GM11168 (cell line): ENCODE data around the gene LCNL1.

Experiments
- in situ Hi-C: fragments of 300-500 bp; cut with MboI; formaldehyde crosslinking; loops from one replicate; pipeline ENCODE4 v1.12.0; 2022; ENCODE audit warnings: low sequenced_read_pairs; ENCODE audit not compliant: unreplicated experiment

LCNL1 gene

DNA sequence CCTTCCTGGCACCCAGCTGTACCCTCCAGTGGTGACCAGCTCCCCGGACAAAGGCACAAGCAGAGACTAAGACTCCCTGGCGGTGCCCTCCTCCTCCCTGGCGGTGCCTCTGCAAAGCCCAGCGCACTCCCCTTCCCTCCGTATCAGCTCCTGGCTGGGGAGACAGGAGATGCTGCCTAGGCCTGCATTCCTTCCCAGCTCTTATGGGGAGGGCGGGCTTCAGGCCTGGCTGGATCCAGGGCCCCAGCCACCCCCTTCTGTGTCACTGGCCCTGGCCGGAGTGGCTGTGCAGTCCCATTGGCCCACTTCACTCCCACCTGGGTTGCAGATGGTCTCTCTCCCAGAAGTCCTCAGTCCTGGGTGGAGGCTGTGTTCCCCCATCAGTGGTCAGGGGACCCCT, 24.3 kb upstream of the LCNL1 start:
- in situ Hi-C loops = no loop called here

DNA sequence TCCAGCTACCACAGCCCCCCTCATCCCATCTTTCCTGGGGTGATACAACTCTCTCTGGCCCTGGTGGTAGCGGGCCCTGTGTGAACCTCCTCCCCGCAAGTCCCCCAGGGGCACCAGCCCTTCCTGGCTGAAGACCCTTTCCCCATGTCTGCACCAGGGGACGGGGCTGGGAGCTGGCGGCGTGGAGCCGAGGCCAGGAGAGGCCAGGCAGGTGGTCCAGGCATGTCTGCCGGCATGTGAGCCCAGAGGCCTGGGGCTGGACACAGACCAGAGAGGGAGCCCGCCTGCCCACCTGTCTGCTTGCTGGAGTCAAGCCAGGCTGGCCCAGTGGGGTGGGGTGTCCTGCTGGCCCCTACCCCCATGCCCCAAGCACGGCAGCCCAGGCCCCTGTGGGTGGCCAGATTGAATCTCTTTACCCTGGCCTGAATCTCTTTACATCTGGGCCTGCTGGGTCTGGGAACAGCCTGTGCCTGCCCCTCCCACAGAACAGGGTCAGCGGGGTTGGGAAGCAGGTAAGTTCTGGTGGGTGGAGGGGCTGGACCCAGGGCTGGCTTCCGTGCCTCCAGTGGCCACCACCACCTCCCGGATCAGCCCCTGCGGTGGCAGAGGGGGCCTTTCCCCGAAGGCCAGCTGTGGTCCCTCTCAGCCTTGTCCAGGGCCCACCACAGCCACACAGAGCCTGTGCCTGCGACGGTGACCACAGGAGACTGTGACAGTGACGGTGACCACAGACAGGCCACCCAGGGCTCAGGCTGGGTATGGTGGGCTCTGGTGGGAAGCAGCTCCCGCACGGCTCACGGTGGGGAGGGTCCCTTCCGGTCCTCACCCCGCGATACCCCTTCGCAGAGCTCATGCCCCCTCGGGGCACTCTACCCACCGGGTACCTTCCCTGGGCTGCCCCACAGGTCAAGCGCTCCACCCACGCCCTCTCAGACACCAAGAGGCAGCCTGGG, 23.6 kb upstream of the LCNL1 start:
- in situ Hi-C loops = no loop called here

GRCh38 chr9:136960212-136960937, 22.4 kb upstream of the LCNL1 start:
- in situ Hi-C loops = no loop called here

DNA sequence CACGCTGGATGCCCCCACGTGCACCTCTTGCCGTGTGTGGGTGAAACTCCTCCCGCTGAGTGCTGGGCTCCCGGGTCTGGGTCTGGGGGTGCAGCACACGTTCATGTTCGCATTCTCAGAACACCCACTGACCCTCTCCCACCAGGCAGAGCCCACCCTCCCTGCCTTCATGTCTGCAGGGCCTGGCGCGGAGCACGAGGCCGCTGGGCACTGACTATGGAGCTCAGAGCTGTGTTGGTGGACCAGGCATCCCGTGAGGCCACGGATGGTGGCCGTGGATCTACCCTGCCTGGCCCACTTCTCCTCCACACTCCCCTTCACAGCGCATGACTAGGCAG, 21.9 kb upstream of the LCNL1 start:
- in situ Hi-C loops = no loop called here

DNA sequence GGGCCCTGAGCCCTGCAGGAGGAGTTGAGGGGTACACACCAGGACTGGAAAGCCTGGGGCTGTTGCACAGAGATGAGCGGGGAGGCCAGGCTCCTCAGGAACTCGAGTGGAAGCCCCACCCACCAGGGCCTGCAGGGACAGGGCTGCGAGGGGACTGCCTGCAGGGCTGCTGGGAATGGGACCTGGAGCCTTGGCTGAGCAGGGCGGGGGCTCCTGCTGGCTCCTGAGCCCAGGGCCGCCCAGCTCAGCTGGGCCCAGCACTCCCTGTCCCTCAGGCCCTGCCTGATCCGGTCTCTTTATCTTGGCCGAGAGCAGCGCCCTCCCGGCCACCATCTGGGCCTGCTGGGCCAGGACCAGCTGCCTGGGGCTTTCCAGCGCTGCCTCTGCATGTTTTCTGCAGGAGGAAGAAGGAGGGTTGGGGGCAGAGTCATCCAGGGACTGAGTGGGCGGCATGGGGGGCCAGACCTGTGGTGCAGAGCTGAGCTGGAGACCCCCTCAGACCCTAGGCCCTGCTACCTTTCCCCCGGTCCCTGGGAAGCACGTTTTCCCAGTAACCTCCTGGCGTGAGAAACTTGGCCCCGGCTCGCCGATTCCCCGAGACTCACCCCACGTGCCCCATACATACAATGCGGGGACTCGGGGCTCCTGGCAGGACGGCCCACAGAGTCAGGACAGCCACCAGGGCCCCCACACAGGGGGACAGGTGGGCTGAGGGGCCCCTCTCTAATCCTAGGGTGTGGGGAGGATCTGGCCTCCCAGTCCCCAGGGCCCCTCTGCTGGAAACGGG, 21.3 kb upstream of the LCNL1 start:
- in situ Hi-C loops = no loop called here

GRCh38 chr9:136962163-136962562, 20.6 kb upstream of the LCNL1 start:
- in situ Hi-C loops = no loop called here

- in situ Hi-C loops = no loop called here
Observed at GRCh38 chr9:136962701-136963248, 20.0 kb upstream of the LCNL1 start.

- in situ Hi-C loops = no loop called here
Observed at GRCh38 chr9:136963341-136963740, 19.5 kb upstream of the LCNL1 start.

GRCh38 chr9:136963751-136964150, 19.0 kb upstream of the LCNL1 start:
- in situ Hi-C loops = no loop called here

DNA sequence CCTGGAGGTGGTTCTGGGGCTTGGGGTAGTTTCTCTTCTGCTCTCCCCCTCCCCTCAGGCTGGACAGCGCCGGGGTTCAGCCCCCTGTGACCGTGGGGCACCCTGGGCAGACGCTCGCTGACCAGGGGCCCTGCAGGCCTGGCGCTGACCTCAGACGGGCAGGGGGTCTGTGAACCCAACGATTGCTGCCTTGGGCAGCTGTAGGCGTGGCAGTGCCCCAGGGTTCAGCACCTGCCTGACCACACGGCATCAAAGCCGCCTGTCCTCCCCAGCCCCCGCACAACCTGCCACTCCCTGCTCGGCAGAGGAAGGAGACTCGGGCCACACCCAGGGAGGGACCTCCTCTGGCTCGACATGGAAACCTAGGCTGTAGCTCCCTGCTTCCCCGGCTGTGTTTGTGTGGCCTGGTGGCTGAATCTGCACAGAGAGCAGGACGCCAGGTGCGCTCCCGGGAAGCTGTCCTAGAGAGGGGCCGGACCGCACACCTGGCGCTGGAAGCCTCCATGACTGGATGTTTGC, 18.6 kb upstream of the LCNL1 start:
- in situ Hi-C loops = no loop called here

- in situ Hi-C loops = no loop called here
Observed at GRCh38 chr9:136964833-136965422, 17.9 kb upstream of the LCNL1 start.

- in situ Hi-C loops = no loop called here
Observed at GRCh38 chr9:136965771-136966484, 16.9 kb upstream of the LCNL1 start.

DNA sequence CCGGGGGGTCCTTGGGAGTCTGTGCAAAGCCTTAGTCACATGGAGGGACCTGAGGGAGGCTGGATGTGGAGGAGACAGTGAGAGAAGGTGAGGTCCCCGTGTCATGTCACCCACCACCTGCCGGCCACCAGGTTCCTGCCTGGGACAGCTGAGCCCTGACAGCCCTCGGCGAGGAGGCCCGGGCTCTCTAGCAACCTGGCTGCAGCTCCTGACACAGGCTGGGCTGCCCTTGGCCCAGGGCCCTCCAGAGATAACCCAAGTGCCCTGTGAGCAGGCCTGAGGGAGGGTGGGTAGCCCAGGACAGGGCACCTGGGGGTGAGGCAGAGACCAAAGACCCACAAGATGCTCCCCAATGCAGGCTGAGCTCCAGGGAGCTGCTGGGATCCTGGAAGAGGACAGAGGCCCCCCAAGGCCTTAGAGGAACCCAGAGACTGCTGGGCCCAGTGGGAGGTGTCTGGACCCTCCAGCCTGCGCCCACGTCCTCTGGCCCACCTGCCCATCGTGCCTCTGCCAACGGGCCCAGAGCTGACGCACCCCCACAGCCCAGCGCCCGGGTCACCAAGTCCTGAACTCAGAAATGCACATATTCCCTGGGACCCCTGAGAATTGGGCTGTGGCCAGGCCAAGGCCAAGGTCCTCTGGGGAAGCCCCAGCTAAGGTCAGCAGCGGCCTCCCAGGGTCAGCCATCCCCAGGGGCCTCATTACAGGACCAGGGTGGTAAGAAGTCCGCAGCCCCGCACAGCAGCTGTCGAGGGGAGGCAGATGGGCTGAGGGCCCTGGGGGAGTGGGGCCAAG, 14.3 kb upstream of the LCNL1 start:
- in situ Hi-C loops = no loop called here

DNA sequence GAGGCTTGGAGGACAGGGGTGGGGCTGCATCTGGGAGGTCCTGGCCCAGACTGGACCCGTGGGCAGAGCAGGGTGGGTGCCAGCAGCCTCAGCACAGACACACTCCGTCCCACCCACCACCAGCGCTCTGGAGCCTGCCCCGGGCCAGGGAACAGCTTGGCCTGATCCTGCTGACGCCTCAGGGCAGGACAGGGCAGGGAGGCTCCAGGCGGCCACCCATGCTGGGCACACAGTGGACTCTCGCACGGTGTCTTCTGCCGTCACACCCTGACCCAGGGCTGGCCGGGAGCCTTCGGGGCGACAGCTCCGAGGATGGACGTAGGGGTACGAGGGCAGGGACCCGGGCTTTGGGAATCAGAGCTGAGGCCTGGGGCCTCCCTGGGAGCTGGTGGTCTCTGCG, 13.6 kb upstream of the LCNL1 start:
- in situ Hi-C loops = no loop called here

DNA sequence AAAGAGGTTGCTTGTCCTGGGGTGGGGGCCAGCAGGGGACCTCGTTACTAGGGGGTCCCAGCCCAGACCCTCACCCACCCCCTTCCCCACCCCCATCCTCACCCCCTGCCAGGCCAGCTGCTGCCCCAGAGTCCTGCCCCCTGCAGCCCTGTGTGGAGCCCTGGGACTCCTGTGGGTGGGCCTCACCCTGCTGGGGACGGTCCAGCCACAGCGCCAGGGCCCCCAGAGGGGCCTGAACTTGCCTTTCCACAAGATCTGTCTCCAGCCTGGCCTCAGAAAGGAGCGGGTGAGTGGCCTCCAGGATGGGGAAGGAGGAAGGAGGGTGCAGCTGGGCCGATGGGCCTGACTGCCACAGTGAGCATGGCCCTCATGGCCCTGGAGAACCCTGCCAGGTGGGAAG, 13.0 kb upstream of the LCNL1 start:
- in situ Hi-C loops = no loop called here

- in situ Hi-C loops = no loop called here
Observed at GRCh38 chr9:136970361-136970760, 12.4 kb upstream of the LCNL1 start.

DNA sequence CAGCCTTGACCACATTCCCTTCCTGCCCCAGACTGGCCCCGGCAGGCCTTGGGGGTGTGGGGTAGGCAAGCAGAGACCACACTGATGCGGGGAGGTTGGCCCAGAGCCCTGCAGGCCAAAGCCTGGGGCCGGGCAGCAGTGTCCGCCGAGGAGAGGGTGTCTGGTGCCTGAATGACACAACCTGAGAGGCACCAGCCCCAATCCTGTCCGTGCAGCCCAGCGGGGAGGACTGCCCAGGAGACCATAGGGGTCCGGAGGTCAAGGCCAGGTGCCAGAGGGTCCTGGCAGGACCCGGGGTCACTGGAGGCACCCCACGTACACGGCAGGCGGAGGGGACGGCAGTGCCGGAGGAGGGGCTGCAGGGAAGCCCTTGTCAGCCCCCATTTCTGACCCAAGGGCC, 11.0 kb upstream of the LCNL1 start:
- in situ Hi-C loops = no loop called here

GRCh38 chr9:136972335-136972734, 10.5 kb upstream of the LCNL1 start:
- in situ Hi-C loops = no loop called here

DNA sequence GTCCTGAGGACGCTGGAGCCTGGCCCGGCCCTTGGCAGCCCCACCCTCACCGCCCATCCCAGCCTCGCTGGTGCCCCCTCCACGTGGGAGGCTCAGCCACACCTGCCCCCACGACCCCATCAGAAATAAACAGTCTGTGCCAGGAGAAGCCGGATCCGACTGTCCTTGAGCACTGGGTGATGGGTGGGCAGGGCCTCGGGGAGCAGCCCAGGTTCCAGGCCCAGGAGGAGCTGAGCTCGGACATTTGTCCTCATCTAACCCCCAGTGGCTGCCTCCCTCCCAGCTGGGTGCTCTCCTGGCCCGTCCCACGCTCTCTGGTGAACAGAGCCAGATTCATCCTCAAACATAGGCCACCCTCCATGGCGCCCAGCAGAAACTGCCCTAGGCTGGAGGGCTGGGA, 10.1 kb upstream of the LCNL1 start:
- in situ Hi-C loops = no loop called here
